Epithelial cell of esophagus (primary cell): ENCODE measurements around the gene NDST1.

Source experiments
- DNase-seq: peaks from one replicate; pipeline ENCODE4 v3.0.0; 2010; ENCODE audit warnings: low read depth
- H3K4me3 ChIP-seq: 2 replicates; pipeline ENCODE4 v1.5.1; 2011; ENCODE audit warnings: mild to moderate bottlenecking, low read length, control low read depth
- TF ChIP-seq, protein P1 (sequence below): IDR thresholded peaks from 2 replicates; pipeline ENCODE4 v1.5.1; 2011; ENCODE audit warnings: low read depth, mild to moderate bottlenecking, low read length, control low read depth, inconsistent platforms; ENCODE audit not compliant: insufficient read depth; ENCODE audit errors: missing control alignments

The NDST1 gene

DNA sequence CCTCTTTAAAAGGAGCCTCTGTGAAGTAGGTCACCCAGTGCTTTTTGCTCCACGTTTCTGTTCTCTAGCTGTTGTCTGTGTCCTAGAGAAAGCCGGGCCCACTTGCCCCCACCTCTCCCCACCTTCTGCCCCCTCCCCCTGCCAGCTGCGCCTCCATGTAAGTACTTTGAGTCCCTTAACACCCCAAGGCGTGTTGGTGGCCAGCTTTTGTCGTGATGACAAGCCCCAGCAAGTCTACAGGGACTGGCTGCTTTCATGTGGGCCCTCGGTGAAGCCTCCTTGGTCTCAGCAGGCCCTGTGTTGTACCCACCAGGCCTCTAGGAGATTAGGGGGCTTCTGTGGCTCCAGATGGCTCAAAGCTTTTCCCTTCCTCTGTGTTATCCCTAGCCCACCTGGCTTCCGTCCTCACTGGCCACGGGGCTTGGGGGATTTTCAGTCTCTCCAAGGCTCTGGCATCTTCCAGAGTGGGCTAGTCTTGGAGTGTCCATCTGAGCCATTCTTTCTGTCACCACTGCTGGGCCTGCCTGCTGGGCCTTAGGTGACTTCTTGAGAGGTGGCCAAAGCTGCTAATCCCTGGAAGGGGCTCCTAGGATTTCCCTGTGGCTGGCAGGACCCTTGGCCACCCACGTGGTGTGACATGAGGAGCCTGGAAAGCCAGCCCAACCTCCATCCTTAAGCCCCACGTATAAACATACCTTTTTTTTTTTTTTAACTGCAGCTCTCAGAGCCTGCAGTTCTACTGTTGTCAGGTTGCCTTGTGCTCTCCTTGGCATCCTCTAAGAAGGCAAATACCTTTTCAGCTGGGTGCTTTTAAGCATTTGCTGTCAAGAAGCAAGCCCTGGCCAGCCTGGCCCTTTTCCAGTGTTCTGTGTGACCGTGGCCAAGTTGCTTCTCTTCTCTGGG is 1.1 kb upstream of the NDST1 start:
- no peak for DNase-seq
- no peak overlapping the region for H3K4me3 ChIP-seq
- TF ChIP-seq, protein P1, sequence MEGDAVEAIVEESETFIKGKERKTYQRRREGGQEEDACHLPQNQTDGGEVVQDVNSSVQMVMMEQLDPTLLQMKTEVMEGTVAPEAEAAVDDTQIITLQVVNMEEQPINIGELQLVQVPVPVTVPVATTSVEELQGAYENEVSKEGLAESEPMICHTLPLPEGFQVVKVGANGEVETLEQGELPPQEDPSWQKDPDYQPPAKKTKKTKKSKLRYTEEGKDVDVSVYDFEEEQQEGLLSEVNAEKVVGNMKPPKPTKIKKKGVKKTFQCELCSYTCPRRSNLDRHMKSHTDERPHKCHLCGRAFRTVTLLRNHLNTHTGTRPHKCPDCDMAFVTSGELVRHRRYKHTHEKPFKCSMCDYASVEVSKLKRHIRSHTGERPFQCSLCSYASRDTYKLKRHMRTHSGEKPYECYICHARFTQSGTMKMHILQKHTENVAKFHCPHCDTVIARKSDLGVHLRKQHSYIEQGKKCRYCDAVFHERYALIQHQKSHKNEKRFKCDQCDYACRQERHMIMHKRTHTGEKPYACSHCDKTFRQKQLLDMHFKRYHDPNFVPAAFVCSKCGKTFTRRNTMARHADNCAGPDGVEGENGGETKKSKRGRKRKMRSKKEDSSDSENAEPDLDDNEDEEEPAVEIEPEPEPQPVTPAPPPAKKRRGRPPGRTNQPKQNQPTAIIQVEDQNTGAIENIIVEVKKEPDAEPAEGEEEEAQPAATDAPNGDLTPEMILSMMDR, result no peak

DNA sequence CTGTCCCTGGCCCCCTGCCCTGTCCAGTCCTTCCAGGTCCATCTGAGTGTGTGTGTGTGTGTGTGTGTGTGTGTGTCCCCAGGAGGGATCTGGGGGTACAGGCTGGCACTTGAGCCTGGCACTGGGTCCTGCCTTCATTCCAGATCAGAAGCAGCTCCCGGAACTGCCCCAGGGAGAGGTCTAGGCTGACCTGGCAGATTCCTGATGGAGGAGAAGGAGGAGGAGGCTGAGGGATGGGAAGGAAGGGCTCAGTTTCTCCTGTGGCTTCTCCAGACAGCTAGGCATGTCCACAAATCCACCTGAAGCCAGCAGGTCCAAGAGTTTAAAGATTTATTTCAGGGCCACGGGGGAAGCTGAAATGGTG is 328 bp downstream of the NDST1 start:
- H3K4me3 ChIP-seq, result no peak overlapping the region
- TF ChIP-seq, protein P1, result no peak
- DNase-seq, result no peak

DNA sequence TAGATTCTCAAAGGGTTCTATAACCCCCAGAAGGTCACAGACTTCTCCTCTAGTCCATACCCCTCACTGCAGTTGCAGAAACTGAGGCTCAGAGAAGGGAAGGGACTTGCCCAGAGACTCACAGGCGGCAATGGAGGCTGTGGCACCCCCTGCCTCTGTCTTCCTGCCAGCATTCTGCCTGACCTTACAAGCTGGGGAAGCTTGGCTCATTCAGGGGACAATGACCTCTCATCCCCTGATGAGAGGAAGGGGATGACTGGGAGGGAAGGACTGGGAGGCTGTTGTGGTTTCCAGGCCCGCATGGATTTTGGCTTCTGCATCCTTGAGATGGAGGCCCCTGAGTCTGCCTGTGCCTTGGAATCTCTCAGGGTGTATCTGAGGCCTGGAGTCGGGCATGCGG is 897 bp downstream of the NDST1 start:
- TF ChIP-seq, protein P1, result no peak
- DNase-seq, result no peak

DNA sequence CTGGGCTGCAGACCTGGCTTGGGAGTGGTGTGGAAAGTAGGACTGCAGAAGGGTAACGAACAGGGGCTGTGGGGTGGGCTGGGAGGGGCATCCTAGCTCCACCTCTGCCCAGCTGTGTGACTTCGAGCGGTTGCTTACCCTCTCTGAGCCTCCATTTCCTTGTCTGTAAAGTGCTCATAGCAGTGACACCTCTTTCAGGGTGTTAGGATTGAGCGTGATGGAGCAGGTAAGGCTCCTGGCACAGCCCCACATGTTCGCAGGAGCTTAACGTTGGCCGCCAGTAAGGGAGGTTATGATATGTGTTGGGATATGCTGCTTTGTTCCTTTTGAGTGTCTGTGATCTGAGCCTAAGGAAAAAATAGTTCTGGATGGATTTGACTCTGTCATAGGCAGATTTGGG is 2.1 kb downstream of the NDST1 start:
- no peak for DNase-seq
- no peak overlapping the region for H3K4me3 ChIP-seq
- TF ChIP-seq, protein P1, result no peak

More for the DNA sequence above, 897 bp downstream of the NDST1 start:
- H3K4me3 ChIP-seq, result no peak overlapping the region

DNA sequence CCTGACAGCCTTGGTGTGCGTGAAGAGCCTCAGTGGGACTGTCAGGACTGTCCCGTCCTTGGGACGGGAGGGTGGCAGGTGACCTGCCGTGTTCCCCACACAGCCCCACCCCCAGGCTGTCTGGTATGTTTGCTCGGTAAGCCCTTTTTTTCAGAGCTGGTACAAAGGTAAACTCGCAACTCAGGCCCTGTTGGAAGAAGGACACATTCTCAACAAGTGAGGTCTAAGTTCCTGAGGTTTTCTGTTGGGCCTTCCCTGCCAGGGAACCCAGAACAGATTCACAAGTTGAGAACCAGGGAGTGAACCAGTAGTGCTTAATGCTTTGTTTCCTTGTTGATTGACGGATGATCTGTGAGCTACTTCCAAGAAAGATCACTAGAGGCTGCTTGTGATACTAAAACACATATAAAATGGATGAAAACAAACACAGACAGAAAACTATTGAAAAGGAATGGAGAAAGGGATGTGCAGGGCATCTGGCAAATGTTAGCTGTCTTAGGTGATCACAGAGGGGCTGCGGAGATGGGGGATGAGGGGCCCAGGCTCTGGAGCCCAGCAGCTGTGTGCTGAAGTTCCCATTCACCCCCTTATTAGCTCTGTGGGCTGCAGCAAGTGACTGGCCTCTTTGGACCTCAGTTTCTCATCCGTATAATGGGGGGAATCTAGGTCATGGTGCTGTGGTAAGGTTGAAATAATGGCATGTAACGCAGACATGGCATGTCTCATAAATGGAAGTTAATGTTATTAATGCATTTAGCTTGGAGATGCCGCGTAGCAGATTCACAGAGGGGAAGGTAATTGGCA is 2.7 kb downstream of the NDST1 start:
- no peak overlapping the region for H3K4me3 ChIP-seq
- TF ChIP-seq, protein P1, result no peak
- no peak for DNase-seq

DNA sequence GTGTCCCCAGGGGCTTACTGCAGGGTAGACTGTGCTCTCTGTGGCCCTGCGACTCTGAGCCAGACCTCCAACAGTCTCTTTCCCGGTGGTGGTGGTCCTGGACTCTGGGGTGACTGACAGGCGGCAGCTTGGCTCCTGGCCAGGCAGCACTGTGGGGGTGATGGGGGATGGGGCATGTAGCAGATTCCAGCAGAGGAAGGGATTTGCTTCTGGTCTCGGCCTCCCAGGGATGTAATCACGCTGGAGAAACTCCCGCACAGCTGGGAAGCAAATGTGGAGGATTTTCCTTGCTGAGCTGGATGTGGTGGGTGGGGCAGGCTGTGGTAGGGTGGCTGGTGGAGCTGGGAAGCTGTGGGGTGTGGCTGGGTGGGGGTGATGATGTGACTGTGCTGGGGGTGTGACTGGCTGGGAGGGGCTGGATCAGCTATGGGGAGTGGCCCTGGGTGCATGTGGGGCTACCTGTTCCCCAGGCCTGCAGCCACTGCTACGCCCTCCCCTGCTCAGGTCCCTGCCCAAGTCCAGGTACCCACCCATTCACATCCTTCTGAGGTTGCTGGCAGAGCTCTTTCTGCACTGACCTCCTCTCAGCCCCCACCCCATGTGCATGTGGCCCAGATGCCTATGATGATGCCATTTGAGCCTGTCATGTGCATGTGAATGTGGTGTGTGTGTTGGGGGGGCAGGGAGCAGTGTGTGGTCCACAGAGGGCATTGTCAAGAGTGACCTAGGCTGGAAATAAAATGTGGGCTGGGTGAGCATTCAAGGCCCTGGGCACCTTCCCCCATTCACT is 3.8 kb downstream of the NDST1 start:
- TF ChIP-seq, protein P1, result no peak
- no peak overlapping the region for H3K4me3 ChIP-seq
- DNase-seq, result peak; percentile 92
